Femur (tissue), 1 donor: ENCODE results near the gene CLDN19.

Source experiments
- DNase-seq: peaks from one replicate; pipeline ENCODE4 v3.0.0-alpha.2; 2017

Gene CLDN19

GRCh38 chr1:42692911-42693310 is 47.1 kb downstream of the CLDN19 start:
- DNase-seq: no peak

GRCh38 chr1:42692461-42692860 is 47.6 kb downstream of the CLDN19 start:
- DNase-seq: no peak

GRCh38 chr1:42691157-42691498 is 48.9 kb downstream of the CLDN19 start:
- DNase-seq: no peak

- no peak for DNase-seq
Measured at GRCh38 chr1:42690477-42691156, 49.4 kb downstream of the CLDN19 start.

- DNase-seq: no peak
Measured at GRCh38 chr1:42689912-42690311, 50.1 kb downstream of the CLDN19 start.

- no peak for DNase-seq
Measured at GRCh38 chr1:42686418-42686817, 53.6 kb downstream of the CLDN19 start.

GRCh38 chr1:42684139-42684538 is 55.9 kb downstream of the CLDN19 start:
- no peak for DNase-seq
